Ascending aorta (tissue), 2 donors: Measurements from ENCODE around the gene POU3F2. TPM values are rescaled to one million over a fixed set of nuclear protein-coding genes. Genes with fewer than 3 reads are reported as not detected.
A peak's percentile ranks its signal among the peaks of the same experiment; 100 is the strongest.

Source experiments
- DNase-seq, 2 donors: peaks; one replicate each; pipeline ENCODE4 v3.0.0-alpha.2; 2019; ENCODE audit warnings: low spot score in 2 of 2
- H3K27ac ChIP-seq, 2 donors: fragments of 200-600 bp; sonication (generic); one replicate each; pipeline ENCODE4 v1.5.1; 2016 to 2017; ENCODE audit warnings: mild to moderate bottlenecking in 1 of 2
- H3K27me3 ChIP-seq: fragments of 200-600 bp; sonication (generic); one replicate; pipeline ENCODE4 v1.5.1; 2017
- H3K36me3 ChIP-seq, 2 donors: fragments of 200-600 bp; sonication (generic); one replicate each; pipeline ENCODE4 v1.5.1; 2016
- H3K4me1 ChIP-seq, 2 donors: fragments of 200-600 bp; sonication (generic); one replicate each; pipeline ENCODE4 v1.5.1; 2016 to 2017; ENCODE audit warnings: mild to moderate bottlenecking in 1 of 2
- H3K4me3 ChIP-seq, 2 donors: fragments of 200-600 bp; sonication (generic); one replicate each; pipeline ENCODE4 v1.5.1; 2016 to 2017; ENCODE audit warnings: mild to moderate bottlenecking in 1 of 2
- H3K9me3 ChIP-seq, 2 donors: fragments of 200-600 bp; sonication (generic); one replicate each; pipeline ENCODE4 v1.5.1; 2016
- intact Hi-C: fragments of 100-400 bp; cut with DNase I; formaldehyde crosslinking; loops from one replicate; pipeline ENCODE4 v1.15.1; 2023
- total RNA-seq: library from RNA; depleted of rRNA; stranded (reverse); fragments of >200 nt; gene quantifications from one replicate; pipeline ENCODE4 v1.1.0, GENCODE V29; 2016
- TF ChIP-seq, protein P1 (sequence below), 3 experiments: fragments of 200-600 bp in 2 of 3; fragments of 450-650 bp in 1 of 3; sonication (generic) in 2 of 3; IDR thresholded peaks; one replicate each; pipeline ENCODE4 v1.5.1; 2016 to 2019; ENCODE audit warnings: antibody characterized with exemption in 3 of 3, mild to moderate bottlenecking in 1 of 3, moderate library complexity in 1 of 3

POU3F2 gene
- total RNA-seq, 1 donor from 2014 or later, result not detected

DNA sequence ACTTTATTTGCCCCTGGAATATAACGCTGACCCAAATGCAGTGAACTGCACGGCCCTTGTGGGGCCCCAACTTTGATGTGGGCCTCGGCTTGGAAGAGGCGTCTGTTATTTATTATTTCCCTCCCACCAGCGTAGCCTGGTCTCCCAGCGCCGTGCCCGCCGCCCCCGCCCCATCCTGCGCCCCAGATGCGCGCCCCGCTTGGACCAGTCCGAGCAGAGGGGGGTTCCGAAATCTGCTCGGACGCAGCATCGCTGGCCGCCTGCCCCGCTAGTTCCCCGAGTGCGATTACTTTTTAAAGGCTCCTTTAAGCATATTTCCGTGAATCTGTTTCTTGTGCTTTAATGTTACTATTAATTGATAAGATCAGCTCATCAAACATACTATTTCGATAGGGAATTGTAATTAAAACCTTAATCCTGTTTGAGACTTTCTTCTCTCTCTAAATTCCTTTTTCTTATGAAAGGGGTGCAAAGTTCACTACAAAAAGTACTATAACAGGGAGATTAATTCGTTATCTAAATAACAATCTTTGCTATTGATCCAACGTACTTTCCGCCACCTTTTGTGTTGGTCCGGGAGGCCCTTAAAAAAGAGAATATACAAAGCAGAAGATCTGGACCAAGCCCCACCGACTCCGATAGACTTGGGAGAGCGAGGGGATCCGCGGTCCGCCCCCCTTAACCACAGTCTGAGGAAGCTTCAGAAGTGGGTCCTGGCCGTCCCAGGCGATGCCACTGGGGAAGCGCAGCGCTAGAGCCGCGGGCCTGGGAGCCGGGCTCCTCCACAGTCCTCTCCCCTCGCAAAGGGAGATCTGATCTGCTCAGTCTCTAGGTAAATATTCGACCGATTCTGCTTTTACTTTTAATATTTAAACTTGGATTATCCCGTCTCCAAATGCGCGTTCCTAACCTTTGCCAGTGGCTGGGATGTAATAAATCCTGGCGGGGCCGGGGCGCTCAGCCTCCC, 10.2 kb downstream of the POU3F2 start:
- DNase-seq, result no peak
- H3K4me1 ChIP-seq, result peaks cover 11 to 18% of the 10 kb centered on the region in 2 donors
- peak overlapping the region; percentile 51 to 55 for H3K4me3 ChIP-seq
- no peaks in the 10 kb centered on the region for H3K9me3 ChIP-seq
- intact Hi-C loops, result no loop called here
- peaks cover 39% of the 10 kb centered on the region for H3K27me3 ChIP-seq
- TF ChIP-seq, protein P1, sequence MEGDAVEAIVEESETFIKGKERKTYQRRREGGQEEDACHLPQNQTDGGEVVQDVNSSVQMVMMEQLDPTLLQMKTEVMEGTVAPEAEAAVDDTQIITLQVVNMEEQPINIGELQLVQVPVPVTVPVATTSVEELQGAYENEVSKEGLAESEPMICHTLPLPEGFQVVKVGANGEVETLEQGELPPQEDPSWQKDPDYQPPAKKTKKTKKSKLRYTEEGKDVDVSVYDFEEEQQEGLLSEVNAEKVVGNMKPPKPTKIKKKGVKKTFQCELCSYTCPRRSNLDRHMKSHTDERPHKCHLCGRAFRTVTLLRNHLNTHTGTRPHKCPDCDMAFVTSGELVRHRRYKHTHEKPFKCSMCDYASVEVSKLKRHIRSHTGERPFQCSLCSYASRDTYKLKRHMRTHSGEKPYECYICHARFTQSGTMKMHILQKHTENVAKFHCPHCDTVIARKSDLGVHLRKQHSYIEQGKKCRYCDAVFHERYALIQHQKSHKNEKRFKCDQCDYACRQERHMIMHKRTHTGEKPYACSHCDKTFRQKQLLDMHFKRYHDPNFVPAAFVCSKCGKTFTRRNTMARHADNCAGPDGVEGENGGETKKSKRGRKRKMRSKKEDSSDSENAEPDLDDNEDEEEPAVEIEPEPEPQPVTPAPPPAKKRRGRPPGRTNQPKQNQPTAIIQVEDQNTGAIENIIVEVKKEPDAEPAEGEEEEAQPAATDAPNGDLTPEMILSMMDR (IDR thresholded peaks at IDR 0.05), result no peak
- H3K27ac ChIP-seq, result no peak overlapping the region
- H3K36me3 ChIP-seq, result no peaks in the 10 kb centered on the region

GRCh38 chr6:98845211-98846020, 11.0 kb downstream of the POU3F2 start:
- Histone ChIP-seq H3K27me3 (peaks cover 33% of the 10 kb centered on the region), H3K36me3 (no peaks in the 10 kb centered on the region), H3K9me3 (no peaks in the 10 kb centered on the region), H3K27ac (no peak overlapping the region), H3K4me1 (peaks cover 11 to 18% of the 10 kb centered on the region in 2 donors), H3K4me3 (peak overlapping the region; percentile 51 to 55)
- DNase-seq, result peak in 1 of 2 donors; percentile 81
- intact Hi-C loops, result no loop called here
- TF ChIP-seq, protein P1 (IDR thresholded peaks at IDR 0.05), result peak; percentile 56 to 82 (median 74)

DNA sequence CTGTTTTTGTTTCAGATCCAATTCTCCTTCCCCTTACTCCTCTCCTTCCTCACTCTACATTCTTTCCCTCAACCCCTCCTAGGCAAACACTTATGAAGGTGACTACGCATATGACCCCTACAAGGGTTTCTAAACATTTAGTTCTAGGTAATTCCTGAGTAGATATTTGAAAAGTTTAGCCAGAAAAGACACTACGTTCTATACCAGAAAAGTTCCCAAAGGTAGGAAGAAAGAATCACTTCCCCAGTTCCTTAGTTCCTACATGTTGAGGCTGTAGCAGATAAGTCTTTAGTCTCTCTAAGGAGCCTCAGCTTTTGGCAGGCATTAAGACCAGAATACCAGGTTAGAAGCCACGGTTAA, 11.6 kb downstream of the POU3F2 start:
- H3K4me1 ChIP-seq, result peaks cover 11 to 18% of the 10 kb centered on the region in 2 donors
- intact Hi-C loops, result no loop called here
- DNase-seq, result no peak
- no peaks in the 10 kb centered on the region for H3K36me3 ChIP-seq
- H3K9me3 ChIP-seq, result no peaks in the 10 kb centered on the region
- H3K27ac ChIP-seq, result no peak overlapping the region
- H3K4me3 ChIP-seq, result no peak overlapping the region
- TF ChIP-seq, protein P1 (IDR thresholded peaks at IDR 0.05), result no peak
- peaks cover 32% of the 10 kb centered on the region for H3K27me3 ChIP-seq

- H3K9me3 ChIP-seq, result no peaks in the 10 kb centered on the region
- TF ChIP-seq, protein P1 (IDR thresholded peaks at IDR 0.05), result no peak
- H3K27ac ChIP-seq, result no peak overlapping the region
- peaks cover 11 to 18% of the 10 kb centered on the region in 2 donors for H3K4me1 ChIP-seq
- intact Hi-C loops, result no loop called here
- no peaks in the 10 kb centered on the region for H3K36me3 ChIP-seq
- DNase-seq, result no peak
- peaks cover 26% of the 10 kb centered on the region for H3K27me3 ChIP-seq
- H3K4me3 ChIP-seq, result peak overlapping the region in 1 of 2 donors; percentile 33
Observed at GRCh38 chr6:98847416-98847778, 13.0 kb downstream of the POU3F2 start.

GRCh38 chr6:98847779-98848538, 13.6 kb downstream of the POU3F2 start:
- intact Hi-C loops, result no loop called here
- Histone ChIP-seq H3K27me3 (peaks cover 22% of the 10 kb centered on the region), H3K36me3 (no peaks in the 10 kb centered on the region), H3K4me1 (peaks cover 11 to 18% of the 10 kb centered on the region in 2 donors), H3K27ac (no peak overlapping the region), H3K9me3 (no peaks in the 10 kb centered on the region), H3K4me3 (peak overlapping the region in 1 of 2 donors; percentile 33)
- TF ChIP-seq, protein P1 (IDR thresholded peaks at IDR 0.05), result no peak
- DNase-seq, result no peak
